ENCODE measurements around the gene FAM53A. TPM values are rescaled to one million over a fixed set of nuclear protein-coding genes. Genes with fewer than 3 reads are reported as not detected.

Gene FAM53A
- total RNA-seq, 1 donor from 2014 or later, result 5.2 TPM

DNA sequence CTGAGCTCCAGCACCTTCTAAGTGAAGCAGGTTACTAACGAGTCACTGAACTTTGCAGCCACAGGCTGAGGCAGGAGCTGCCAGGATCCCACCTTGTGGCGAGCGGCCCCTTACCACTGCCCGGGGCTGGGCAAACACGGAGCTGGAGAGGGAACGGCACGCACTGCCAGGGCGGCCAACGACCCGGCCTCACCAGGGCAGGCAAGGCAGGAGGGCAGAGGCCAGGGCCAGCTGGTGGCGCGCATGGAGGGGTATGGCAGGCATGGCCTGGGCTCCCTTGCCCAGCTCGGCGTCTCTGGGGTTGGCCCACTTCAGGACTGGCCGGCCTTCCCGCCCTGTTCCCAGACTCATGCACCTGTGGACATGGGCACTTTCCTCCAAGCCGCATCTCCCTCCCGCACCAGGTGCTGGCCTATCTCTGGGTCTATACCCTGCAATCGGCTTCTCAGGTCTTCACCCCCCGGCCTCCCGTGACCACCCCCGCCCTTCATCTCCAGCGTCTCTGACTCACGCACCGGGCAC is 64.9 kb downstream of the FAM53A start:
- no peak for DNase-seq (ENCODE audit: low read depth)
- Histone ChIP-seq H3K36me3 (ENCODE audit: control insufficient read depth, insufficient read depth, low read length) (no peaks in the 10 kb centered on the region), H3K4me3 (ENCODE audit: low read depth, low read length) (no peak overlapping the region), H3K27me3 (ENCODE audit: control insufficient read depth, insufficient read depth, low read length) (peaks cover 29% of the 10 kb centered on the region)
- TF ChIP-seq, protein P1, sequence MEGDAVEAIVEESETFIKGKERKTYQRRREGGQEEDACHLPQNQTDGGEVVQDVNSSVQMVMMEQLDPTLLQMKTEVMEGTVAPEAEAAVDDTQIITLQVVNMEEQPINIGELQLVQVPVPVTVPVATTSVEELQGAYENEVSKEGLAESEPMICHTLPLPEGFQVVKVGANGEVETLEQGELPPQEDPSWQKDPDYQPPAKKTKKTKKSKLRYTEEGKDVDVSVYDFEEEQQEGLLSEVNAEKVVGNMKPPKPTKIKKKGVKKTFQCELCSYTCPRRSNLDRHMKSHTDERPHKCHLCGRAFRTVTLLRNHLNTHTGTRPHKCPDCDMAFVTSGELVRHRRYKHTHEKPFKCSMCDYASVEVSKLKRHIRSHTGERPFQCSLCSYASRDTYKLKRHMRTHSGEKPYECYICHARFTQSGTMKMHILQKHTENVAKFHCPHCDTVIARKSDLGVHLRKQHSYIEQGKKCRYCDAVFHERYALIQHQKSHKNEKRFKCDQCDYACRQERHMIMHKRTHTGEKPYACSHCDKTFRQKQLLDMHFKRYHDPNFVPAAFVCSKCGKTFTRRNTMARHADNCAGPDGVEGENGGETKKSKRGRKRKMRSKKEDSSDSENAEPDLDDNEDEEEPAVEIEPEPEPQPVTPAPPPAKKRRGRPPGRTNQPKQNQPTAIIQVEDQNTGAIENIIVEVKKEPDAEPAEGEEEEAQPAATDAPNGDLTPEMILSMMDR (IDR thresholded peaks at IDR 0.05; ENCODE audit: insufficient read depth, low read length, poor library complexity, severe bottlenecking), result no peak

DNA sequence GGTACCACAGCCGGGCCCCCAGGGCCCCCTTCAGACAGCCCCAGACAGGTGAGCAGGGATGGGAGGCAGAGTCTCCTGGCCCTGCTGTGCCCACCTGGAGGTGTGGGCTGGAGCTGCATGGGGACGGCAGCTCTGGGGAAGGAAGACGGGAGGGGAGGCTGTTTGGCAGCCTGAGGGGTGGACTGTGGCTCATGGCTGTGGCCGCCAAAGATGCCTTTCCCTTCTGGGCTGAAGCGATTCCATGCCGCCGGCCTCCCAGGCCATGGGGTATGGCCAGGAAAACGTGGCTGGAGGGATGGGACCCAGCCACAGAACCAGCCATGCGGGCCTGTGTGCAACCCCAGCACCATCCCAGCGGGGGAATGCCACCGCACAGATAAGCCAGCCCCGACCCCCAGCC is 65.7 kb downstream of the FAM53A start:
- no peak overlapping the region for H3K4me3 ChIP-seq (ENCODE audit: low read depth, low read length)
- peaks cover 22% of the 10 kb centered on the region for H3K27me3 ChIP-seq (ENCODE audit: control insufficient read depth, insufficient read depth, low read length)
- no peak for DNase-seq (ENCODE audit: low read depth)
- TF ChIP-seq, protein P1 (IDR thresholded peaks at IDR 0.05; ENCODE audit: insufficient read depth, low read length, poor library complexity, severe bottlenecking), result no peak
- H3K36me3 ChIP-seq (ENCODE audit: control insufficient read depth, insufficient read depth, low read length), result no peaks in the 10 kb centered on the region

DNA sequence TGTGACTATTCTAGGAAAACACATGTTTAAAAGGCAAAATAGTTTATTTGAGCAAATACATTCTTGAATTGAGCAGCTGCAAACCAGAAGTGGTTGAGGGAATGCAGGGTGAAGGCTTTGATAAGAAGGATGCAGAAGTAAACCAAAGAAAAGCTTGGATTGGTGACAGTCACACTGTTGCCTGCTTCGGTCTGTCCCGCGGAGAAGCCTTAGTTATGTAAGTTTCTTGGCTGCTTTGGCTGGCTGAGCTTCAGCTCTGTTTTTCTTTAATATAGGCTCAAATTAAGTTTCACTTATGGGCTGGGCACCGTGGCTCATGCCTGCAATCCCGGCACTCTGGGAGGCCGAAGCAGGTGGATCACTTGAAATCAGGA is 67.6 kb downstream of the FAM53A start:
- TF ChIP-seq, protein P1 (IDR thresholded peaks at IDR 0.05; ENCODE audit: insufficient read depth, low read length, poor library complexity, severe bottlenecking), result no peak
- H3K27me3 ChIP-seq (ENCODE audit: control insufficient read depth, insufficient read depth, low read length), result peaks cover 5% of the 10 kb centered on the region
- H3K4me3 ChIP-seq (ENCODE audit: low read depth, low read length), result no peak overlapping the region
- H3K36me3 ChIP-seq (ENCODE audit: control insufficient read depth, insufficient read depth, low read length), result no peaks in the 10 kb centered on the region
- DNase-seq (ENCODE audit: low read depth), result no peak

DNA sequence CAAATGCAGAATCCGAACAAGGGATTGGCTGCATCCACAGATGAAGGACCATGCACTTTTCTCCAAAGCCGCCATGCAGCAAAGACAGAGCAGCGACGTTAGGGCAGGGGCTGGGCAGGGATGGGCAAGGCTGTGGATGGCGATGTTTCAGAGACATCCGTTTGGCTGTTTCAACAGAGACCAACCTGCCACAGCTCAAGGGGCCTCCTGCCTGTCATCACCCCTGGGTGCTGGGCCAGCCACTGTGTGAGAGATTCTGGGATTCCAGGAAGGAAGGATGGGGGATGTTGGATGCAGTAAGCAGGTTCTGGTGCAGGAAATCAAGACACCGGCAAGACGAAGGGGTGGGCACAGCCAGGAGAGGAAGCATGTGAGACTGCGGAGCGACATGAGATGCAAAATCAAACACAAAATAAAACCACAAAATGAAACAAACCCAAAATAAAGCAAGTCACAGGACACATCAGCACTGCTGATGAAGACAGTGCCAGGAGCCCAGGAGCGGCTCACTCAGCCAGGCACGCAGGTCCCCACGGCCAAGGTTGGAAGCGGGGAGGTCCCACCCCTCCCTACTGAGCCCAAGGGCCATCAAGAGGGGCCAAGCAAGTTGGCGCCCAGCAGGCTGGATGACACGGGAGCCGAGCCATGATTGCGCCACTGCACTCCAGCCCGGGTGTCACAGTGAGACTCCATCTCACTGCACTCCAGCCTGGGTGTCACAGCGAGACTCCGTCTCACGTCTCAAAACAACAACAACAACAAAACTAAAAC is 68.1 kb downstream of the FAM53A start:
- no peak for DNase-seq (ENCODE audit: low read depth)
- Histone ChIP-seq H3K36me3 (ENCODE audit: control insufficient read depth, insufficient read depth, low read length) (no peaks in the 10 kb centered on the region), H3K4me3 (ENCODE audit: low read depth, low read length) (no peak overlapping the region), H3K27me3 (ENCODE audit: control insufficient read depth, insufficient read depth, low read length) (peaks cover 2% of the 10 kb centered on the region)
- TF ChIP-seq, protein P1 (IDR thresholded peaks at IDR 0.05; ENCODE audit: insufficient read depth, low read length, poor library complexity, severe bottlenecking), result no peak

DNA sequence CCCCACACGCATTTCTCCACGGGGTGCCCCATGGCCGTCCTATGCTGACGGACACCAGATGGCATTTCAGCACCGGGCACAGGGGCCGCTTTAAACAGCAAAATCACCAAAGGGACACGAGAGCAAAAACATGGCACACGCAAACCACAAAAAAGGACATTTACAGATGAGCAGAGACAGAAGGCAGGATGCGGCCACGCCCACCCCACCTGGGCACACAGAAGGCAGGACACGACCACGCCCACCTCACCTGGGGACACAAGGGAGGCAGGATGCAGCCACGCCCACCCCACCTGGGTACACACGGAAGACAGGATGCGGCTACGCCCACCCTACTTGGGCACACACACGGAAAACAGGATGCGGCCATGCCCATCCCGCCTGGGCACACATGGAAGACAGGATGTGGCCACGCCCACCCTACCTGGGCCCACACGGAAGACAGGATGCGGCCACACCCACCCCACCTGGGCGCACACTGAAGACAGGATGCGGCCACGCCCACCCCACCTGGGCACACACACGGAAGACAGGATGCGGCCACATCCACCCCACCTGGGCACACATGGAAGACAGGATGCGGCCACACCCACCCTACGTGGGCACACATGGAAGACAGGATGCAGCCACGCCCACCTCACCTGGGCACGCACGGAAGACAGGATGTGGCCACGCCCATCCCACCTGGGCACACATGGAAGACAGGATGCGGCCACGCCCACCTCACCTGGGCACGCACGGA is 69.1 kb downstream of the FAM53A start:
- no peak for DNase-seq (ENCODE audit: low read depth)
- Histone ChIP-seq H3K27me3 (ENCODE audit: control insufficient read depth, insufficient read depth, low read length) (peaks cover 2% of the 10 kb centered on the region), H3K4me3 (ENCODE audit: low read depth, low read length) (no peak overlapping the region), H3K36me3 (ENCODE audit: control insufficient read depth, insufficient read depth, low read length) (no peaks in the 10 kb centered on the region)
- TF ChIP-seq, protein P1 (IDR thresholded peaks at IDR 0.05; ENCODE audit: insufficient read depth, low read length, poor library complexity, severe bottlenecking), result no peak

Data from kidney epithelial cell (primary cell).